GM18858 (cell line): ENCODE results near the gene TRNT1.

ENCODE experiments used
- ATAC-seq: cut with Tn5 transposase; IDR thresholded peaks from one replicate; pipeline ENCODE4 v1.9.1; 2021; ENCODE audit not compliant: unreplicated experiment

TRNT1 gene

DNA sequence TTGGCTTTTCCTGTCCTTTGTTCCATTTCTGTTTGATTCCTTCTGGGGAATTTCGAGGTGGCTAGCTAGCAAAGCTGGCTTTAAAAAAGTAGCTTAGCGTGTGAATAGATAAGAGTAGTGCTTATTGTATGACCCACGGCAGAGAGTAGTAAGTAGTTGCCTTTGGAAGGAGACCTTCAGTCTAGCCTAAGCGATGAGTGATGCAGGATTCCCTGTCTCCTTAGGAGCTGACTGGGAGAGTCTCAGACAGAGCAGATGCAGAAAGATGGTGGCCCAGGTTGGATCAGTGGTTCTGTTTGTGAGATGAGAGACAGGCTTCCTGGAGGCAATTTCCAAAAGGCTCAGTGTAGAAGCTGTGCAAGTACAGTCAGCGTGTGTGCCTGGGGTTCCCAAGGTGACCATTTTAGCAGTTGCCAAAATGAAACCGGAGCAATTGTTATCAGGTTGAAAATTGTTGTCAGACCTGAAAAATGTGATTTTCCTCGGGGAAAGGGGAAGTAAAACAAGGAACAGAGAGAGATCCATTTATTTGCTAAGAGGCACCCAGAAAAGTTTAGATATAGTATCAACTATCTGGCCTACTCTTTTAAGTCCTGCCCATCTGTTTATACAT lies 15.9 kb upstream of the TRNT1 start:
- ATAC-seq: no peak

DNA sequence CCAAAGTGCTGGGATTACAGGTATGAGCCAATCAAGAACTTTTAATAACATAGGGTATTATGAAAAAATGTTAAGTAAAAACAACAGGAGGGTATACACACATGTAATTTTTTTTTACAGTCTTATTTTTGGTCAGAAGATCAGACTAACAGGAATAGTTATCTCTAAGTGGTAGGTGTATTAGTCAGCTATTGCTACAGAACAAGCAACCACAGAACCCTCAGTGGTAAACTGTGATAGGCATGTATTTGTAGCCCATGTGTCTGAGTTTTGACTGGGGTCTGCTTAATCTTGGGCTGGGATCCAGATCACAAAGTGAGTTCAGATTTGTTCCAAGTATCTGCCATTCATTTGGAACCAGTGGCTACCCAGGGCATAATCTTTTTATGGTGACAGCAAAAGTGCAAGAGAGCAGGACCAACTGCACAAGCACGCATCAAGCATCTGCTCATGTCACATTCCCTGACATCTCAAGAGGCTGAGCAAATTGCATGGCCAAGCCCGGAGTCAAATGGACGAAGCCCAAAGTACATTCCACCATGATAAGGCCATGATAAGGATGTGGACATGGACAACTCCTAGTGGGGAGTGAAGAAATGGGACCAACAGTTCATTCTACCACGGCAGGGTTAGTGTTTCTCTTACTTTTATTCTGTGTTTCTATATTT lies 13.6 kb upstream of the TRNT1 start:
- no peak for ATAC-seq

DNA sequence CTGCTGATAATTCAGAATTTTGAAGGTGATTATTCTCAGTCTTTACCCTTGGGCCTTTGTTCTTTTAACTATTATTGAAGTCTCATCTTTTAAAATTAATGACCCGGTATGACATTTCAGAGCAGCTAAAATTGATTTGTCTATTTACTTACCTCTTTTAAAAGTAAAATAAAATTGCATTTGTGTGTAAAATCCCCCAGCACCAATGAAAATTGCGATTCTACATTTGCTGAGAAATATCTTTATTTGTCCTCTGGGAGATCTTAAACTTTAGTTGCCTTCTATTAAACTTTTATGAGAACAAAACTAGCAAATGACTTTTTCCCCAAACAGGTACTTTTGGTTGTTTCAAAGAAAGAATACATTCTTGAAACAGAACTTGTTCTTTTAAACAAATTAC lies 9.1 kb upstream of the TRNT1 start:
- no peak for ATAC-seq

DNA sequence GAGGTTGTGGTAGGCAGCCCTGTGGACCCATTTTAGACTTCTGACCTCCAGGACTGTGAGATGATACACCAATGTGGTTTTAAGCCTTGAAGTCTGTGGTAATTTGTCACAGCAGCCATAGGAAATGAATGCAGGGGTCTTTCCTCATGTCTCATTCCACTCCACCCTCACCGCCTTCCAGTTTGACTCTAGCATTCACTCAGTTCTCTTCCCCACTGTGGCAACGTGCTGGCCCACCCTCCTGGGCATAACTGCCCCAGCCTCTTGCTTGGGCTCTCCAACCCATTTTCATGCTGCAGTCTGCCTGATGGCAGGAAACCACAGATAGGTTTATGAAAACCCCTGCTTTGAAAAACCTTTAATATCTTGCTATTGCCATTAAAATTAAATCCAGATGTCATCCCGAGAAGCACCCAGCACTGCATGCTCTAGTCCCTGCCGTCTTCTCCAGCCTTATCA lies 7.3 kb upstream of the TRNT1 start:
- peak; percentile 51 for ATAC-seq

DNA sequence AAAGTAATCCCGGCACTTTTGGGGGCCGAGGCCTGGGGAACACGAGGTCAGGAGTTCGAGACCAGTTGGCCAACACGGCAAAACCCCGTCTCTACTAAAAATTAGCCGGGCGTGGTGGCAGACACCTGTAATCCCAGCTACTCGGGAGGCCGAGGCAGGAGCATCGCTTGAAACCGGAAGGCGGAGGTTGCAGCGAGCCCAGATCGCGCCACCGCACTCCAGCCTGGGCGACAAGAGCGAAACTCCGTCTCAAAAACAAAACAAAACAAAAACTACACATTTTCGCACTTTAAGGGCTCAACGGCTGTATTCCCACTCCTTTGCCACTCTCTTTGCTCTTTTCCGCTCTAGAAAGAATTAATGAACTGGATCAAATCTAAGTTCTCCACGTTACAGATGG lies 763 bp upstream of the TRNT1 start:
- no peak for ATAC-seq

DNA sequence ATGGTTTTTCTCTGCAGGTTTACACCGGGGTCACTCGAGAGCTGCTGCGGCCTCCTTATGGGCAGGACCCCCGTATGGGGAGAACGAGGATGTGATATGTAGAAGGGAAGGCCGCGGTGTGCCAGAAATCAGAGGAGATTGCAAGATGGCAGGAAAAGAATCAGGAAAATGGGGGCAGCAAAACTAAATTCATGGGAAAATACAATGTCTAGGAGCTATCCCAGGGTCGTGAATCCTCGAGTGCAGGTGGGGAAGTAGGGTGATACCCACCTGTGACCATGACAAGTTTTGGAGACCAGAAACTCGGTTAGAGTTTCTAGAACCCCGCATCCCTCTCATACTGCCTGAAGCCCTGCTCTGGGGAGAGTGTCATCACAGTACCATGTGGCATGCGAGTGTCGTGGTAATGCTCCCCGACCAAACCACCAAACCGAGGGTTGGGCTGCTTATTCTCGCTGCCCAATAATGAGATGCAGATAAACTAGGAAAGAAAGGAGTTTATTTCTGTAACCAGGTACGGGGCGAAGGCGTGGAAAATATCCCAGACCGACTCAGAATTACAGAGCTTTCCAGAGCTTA lies 781 bp downstream of the TRNT1 start:
- ATAC-seq: no peak

DNA sequence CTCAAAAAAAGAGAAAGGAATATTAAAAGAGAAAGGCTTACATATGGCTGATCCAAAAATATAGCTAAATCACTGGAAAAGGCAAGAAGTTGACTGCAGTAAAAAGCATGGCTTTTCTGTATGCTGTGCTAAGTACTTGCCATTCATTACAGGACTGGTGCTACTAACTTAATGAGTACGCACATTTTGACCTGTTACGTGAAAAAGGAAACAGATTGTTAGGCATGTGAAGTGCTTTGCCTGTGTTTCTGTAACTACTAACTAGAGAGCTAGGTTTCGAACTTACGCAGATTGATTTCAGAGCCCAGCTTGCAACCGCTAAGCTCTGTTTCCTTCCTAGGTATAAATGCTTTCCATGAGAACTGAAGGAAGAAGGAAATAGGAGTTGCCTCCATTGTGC lies 2.8 kb downstream of the TRNT1 start:
- no peak for ATAC-seq

DNA sequence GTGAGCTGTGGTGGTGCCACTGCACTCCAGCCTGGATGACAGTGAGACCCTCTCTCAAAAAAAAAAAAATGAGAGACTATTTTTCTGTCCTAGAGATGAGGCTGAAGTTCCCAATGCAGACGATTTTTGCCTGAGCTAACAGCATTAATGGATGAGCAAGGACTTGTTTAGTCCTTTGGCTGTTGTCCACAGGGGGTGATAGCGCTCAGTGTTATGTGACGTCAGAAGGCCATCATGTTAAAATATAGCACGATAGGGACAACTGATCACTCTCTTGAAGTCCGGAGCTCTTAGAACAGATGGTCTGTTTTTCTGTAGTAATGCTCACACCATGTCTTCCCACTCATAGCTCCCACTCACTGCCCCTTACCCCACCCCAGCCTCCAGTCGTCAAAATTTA lies 6.8 kb downstream of the TRNT1 start:
- ATAC-seq: no peak

DNA sequence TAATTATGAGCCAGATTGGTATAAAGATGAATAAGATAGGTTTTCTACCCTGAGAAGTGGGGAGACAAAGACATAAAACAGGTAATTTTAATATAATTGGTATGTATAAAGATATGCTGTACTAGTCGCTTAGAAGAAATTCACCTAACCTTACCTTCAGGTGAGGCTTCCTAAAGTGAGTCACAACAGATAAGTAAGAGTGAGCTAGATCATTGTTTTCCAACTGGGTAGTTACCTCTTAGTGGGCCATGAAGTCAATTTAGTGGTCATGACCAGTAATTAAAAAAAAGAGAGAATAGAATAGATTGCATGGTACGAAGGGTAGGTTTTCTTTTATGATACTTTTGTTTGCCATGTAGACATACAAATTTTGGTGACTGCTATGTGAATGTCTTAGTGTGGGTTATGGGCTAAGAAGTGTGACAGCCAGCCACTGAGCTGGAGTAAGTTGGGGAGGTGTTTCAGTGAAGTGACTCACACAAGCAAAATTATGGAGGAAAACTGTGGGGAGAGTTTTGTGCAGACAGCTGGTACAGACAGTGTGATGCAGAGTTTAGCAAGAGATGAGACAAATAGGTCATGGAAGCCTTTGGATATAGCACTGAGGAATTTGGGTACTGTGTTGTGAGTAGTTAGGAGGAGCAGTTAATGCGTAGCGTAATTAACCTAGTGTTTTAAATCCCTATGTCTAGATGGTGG lies 8.2 kb downstream of the TRNT1 start:
- no peak for ATAC-seq

DNA sequence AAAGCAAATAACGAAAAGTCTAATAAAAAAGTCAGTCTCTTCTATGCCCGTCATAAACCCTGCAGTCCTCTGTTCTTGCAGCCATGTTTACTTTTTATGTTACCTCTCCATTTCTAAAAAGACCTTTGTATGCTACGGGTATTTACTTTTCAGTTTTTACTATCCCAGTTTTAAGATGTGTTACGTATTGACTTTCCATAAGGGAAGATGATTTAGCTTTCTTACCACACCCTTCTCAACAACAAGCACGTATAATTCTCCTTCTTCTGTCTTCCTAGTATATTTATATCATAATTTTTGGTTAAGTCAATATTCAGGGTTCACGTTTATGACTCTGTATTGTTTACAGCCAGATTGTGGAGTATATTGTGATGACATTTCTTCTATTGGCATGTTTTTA lies 10.8 kb downstream of the TRNT1 start:
- ATAC-seq: no peak

DNA sequence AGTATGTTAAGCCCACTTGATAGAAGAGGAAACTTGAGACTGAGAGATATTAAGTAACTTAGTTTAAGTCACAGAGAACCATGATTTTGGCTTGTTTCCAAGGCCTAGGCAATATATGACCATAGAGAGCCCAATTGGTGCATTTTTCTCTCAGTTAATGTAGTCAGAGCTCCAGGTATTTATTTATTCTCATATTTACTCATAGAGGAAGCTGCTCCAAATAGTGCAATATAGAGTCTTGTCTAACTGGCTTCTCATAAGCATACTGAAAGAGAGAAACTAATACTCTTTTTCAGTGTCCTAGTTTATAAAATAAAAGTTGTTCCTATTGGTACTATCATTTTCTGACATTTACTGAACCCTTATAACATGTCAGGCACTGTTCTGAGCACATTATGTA lies 15.2 kb downstream of the TRNT1 start:
- peak; percentile 40 for ATAC-seq

DNA sequence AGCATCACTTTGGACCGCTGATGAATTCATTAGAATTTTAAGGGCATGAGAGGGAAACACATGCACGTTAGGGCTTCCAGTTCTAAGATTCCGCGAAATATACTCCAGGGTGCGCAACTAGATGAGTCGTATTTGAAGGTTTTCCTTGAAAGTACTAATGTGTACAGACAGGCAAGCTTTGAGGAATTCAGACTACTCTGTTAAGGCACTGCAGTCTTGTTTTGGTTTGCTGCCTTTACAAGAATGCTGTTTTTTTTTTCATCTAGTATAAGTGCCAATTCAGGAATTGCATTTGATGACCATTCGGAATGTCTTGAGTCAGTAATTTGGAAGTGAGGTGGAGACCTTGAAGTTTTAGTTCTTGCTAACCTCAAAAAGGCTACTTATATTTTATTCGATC lies 19.1 kb downstream of the TRNT1 start:
- no peak for ATAC-seq

DNA sequence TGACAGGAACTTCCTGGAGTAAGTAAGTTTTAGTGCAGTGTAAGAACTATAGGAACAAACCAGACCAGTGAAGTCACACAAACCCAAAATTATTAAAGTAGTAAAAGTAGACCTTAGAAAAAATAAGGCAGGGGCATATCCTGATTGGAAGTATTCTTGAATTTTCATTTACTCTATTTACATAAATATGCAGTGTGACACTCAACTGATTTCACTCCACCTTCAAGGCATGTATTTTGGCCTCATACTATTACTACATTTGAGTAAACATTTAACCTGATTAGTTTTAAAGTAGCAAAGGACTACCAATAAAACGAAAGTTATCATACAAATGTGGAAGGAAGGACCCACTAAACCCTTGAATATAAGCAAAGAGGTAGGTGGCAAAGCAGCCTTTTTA lies 22.8 kb downstream of the TRNT1 start:
- ATAC-seq: no peak

DNA sequence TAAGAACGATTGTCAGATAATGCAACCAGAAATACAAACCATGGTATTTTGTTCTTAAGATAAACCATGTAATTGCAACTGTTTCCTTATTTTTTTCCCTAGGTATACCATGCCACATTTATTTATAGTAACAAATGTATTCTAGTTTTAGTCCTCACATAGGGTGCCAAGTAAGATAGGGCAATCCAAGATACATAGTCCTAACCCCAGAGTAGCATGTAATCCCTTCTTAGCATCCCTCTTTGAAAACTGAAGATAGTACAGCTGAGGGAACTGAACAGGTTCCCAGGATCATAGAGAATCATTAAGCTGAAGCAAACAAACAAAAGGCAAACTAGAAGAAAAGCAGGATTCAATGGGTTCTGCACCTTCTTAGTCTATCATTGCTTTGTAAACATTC lies 24.8 kb downstream of the TRNT1 start:
- ATAC-seq: no peak

DNA sequence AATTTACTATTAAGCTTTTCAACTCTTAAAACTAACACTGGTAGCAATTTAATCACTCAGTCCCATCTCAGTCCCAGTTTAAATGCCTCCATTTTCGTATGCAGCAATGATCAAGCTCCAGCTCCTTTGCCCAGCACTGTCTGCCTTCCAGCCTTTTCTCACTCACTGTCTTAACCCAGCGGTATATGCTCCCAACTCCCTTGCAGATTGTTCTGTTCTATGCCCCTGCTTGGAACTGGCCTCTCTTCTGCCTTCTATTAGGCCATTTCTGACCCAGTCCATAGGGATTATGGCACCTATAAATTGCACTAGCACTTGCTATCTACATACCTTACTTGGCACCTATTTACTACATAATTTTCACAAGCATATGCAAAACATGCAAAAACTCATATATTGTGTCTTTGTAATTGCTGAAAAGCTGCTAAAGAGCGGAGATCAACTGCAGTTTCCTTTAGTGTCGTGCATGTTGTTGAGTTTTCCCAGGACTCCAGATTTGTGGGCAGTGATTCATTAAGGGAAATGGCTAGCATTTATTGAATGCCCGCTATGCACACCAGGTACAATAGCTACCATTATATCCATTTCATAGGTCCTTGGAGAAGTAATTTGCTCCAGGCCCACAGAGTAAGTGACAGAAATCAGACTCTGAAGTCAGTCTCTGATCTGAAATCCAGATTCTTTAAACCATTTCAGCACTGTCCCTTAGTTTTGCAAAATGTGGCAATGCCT lies 28.3 kb downstream of the TRNT1 start:
- ATAC-seq: no peak

DNA sequence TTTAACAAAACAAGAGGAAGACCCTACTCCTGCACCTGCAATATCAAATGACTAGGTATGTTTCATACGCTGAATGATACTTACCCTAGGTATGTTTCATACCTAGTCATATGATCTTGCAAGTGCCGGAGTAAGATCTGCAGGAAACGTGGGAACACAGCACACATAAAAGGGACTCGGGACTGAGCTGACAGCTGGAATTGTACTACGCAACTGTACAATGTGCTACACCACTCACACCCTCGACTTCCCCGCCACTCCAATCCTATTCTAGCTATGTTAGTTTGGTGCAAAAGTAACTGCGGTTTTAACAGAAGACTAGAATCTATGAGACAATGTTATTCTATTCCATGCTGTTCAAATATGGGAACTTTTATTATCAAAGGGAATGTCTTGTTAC lies 30.7 kb downstream of the TRNT1 start:
- ATAC-seq: no peak

DNA sequence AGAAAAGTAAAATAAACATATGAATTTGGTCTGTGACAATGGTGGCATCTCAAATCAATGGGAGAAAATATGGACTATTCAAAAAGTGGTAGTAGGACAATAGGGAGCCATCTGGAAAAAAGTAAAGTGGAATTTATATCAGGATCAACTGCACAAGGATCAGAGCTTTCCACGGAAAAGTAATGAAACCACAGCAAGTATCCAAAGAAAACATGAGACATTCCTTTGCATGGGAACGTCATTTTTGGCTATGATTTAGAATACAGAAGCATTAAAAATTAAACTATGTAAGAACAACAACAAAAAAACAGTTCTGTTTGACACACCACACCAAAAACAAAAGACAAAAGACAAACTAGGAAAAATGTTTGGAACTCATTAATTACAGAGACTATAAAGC lies 34.1 kb downstream of the TRNT1 start:
- ATAC-seq: no peak

DNA sequence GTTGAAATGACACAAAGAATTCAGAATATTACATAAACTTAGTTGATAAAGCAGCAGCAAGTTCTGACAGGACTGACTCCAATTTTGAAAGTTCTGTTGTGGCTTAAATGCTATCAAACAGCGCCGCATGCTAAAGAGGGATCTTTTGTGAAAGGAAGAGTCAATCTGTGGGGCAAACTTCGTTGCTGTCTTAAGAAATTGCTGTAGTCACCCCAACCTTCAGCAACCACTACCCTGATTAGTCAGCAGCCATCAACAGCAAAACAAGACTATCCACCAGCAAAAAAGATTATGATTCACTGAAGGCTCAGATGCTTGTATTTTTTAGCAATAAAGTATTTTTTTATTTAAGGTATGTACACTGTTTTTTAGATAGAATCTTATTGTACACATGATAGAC lies 38.5 kb downstream of the TRNT1 start:
- no peak for ATAC-seq

DNA sequence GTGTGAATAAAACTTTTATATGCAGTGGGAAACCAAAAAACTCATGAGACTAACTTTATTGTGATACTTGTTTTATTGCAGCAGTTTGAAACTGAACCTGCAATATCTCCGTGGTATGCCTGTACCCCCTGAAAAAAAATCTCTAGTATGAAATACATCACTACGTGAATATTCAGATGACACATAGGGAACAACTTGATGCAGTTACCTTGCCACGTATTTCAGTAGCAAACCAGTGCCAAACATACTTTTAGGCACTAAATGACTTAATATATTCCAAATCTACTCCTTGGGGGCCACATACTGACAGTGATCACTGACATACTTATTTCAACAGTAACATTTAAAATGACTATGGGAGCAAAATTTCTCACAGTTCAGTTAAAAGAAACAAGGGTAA lies 38.9 kb downstream of the TRNT1 start:
- ATAC-seq: no peak

DNA sequence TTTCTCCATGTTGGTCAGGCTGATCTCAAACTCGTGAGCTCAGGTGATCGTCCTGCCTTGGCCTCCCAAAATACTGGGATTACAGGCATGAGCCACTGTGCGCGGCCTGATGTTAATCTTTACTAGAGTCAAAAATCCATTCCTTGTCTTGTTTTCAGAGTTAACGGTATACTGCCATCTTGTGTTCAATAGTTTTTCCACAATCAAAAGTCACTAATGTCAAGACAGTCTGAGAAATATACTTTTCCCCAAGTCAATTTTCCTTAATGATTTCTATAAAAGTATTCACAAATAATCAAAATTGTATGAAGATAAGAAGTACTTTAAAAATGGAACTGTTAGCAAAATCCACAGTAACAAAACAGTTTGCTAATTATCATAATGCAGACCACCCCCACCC lies 44.3 kb downstream of the TRNT1 start:
- ATAC-seq: peak; percentile 42

DNA sequence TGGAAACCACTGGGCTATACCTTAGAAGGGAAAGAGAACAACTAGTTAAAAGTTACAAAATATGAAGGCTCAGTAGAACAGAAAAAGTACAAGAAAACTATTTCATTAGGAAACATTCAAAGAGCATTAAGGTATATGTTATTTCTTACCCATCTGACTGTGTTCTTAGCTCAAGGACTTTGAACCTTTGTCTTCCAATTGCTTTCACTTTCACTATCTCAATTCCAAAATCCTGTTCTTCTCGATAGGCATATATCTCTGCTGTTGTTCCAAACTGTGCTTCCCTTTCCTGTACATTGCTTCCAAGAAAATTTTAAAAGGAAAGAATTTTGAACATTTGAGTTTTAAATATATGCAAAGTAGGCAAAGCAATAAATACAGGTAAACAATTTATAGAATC lies 45.9 kb downstream of the TRNT1 start:
- ATAC-seq: no peak
